ENCODE results near the gene AMOTL1.
A peak's percentile ranks its signal among the peaks of the same experiment; 100 is the strongest.

The AMOTL1 gene, protein sequence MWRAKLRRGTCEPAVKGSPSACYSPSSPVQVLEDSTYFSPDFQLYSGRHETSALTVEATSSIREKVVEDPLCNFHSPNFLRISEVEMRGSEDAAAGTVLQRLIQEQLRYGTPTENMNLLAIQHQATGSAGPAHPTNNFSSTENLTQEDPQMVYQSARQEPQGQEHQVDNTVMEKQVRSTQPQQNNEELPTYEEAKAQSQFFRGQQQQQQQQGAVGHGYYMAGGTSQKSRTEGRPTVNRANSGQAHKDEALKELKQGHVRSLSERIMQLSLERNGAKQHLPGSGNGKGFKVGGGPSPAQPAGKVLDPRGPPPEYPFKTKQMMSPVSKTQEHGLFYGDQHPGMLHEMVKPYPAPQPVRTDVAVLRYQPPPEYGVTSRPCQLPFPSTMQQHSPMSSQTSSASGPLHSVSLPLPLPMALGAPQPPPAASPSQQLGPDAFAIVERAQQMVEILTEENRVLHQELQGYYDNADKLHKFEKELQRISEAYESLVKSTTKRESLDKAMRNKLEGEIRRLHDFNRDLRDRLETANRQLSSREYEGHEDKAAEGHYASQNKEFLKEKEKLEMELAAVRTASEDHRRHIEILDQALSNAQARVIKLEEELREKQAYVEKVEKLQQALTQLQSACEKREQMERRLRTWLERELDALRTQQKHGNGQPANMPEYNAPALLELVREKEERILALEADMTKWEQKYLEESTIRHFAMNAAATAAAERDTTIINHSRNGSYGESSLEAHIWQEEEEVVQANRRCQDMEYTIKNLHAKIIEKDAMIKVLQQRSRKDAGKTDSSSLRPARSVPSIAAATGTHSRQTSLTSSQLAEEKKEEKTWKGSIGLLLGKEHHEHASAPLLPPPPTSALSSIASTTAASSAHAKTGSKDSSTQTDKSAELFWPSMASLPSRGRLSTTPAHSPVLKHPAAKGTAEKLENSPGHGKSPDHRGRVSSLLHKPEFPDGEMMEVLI

DNA sequence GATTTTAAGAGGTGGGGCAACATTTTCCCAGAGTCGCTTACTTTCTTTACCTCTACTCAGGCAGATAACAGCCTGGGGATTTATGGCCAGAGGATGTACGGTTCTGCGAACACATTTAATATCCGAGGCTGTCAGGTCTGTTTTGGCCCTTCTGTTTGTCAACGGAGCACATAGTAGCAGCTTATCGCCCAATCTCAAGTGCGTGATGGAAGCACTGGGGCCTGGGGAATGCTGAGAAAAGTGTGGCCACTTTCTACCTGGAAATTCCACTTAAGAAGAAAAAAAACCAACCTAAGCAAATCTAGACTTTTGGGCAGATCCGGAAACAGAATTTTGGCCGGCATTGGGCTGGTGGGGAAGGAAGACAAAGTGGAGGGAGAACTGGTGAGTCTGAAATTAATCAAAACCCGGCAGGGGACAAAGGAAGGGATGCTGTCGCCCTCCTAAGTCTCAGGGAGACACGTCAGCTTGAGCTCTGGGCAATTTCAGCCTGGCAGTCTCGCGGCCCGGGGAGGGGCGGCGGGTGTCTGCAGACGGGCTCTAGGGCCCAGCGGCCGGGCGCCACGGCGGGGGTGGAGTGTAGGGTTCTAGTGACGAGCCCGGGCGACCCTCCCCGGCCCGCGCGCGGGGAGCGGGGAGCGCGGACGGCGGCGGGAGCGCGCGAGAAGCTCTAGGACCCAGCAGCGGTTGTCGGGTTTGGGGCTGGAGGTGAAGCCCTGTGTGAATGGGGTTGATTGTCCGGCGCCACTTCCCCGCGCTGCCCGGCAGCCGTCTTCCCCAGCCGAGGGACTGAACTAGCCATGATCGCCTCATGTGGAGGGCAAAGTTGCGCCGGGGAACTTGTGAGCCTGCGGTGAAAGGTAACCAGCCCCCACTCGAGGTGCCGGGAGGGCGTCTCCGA, at the start of gene AMOTL1:
Gene AMOTL1 (plus strand): TSS at position 656 of the 901 bp plus-strand sequence. CDS start 156 bp downstream, at position 812.
- DNase-seq: peak; percentile 39 to 52

DNA sequence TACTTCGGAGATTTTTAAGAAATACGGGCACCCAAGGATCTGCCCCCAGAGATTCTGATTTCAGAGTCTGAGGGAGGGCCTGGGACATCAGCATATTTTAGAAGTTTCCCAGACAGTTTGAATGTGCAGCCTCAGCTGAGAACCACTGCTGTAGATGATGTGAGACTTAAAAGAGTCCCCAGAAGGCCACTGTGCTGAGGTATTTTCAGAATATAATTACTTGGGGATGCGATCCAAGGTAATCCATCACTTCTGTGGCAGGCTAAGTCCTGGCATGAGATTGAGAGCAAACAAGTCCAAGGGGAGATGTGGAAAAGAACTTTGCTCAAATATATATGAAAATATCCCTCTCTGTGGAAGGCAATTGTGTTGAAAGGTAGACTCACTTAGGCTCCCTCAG, 48.3 kb upstream of the AMOTL1 start:
- no peak for DNase-seq

DNA sequence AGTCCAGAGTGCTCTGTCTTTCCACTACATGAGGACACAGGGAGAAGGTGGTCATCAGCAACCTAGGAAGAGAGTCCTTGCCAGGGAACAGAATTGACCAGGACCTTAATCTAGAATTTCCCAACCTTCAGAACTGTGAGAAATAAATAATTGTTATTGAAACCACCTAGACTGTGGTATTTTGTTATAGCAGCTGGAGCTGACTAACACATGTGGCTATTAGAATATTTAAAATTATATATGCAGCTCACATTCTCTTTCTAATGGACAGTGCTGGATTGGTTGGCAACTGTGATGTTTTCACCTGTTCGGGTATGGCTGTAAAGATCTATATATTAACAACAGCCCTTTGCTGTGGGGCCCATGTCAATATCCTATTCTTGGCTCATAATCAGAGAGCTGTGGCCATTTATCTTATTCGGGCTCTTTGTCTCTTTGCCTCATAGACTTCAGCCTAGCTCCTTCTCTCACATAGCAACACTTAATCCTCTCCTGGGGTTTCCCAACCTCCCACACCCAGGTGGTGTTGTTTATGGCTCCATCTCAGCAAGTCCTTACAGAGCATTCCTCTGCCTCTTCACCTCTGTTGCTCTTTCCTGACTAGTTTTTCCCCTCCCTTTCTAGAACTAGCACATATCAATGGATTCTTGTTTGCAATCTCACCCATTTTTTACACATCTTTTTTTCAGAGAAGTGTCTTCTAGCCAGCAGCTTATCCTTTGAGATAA, 46.4 kb upstream of the AMOTL1 start:
- no peak for DNase-seq

DNA sequence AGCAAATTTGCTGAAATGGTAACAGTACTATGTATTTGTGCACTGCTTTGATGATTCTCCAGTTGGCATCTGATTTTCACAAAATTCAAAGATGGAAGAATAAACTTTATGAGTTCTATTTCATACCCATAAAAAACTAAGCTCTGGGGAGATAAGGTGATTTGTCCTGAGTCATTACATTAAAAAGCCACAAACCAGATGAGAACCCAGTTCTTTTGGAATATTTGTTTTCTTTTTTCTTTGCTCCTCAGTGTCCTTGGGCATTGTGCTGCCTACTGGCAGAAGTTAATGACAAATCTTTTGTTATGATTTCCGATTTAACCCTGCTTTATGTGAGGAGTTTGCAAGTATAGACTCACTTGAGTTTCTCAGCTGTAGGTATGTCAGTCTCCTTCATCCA, 45.4 kb upstream of the AMOTL1 start:
- no peak for DNase-seq

DNA sequence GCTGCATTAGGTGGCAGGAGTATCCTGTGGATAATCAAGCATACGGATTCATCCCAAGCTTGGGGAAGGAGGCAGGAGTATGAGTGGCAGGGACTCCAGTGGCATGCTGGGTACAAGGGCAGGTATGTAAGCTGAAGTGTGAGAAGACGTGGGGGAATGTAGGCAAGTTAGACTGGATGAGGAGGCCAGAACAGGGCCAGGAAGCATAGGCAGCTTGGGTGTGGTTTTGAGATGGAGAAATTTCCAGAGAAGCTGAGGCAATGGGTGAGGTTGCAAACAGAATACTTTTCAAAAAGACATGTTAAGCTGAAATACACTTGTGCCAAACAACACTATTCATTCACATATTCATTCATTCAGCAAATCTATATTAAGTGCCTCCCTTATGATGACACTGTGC, 43.1 kb upstream of the AMOTL1 start:
- DNase-seq: no peak

DNA sequence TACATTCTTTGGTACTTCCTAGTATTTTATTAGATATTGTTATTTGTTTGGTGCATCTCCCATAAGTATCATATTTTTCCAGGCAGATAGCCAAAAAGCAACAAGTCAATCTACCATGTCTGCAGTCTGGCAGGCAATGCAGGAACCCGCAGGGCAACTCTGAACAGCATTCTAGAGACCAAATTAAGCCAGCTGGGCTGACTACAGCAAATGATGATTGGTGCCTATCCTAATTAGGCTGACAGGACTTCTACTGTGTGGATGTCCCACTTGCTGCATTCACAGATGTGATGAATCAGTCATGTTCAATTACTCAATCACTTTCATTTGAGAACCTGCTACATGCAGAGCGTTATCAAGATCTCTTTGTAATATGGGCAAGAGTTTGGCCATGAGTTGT, 40.3 kb upstream of the AMOTL1 start:
- no peak for DNase-seq

DNA sequence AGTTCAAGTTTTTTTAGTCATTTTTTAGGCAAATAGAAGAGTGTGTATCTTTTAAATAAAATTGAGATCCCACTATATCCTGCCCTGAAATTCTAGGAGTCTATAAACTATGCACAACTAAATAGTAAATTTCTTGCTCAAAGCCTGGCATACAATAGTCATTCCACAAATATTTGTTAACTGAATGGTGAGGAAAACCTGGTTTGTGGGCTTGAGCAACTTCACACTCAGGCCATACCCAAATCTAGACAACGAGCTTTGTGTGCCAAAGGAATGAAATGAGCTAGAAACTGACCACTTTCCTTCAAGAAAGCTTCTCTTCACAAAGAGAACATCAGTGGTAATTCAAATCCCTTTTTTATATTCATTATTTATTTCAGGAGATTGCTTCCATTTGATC, 39.6 kb upstream of the AMOTL1 start:
- no peak for DNase-seq

DNA sequence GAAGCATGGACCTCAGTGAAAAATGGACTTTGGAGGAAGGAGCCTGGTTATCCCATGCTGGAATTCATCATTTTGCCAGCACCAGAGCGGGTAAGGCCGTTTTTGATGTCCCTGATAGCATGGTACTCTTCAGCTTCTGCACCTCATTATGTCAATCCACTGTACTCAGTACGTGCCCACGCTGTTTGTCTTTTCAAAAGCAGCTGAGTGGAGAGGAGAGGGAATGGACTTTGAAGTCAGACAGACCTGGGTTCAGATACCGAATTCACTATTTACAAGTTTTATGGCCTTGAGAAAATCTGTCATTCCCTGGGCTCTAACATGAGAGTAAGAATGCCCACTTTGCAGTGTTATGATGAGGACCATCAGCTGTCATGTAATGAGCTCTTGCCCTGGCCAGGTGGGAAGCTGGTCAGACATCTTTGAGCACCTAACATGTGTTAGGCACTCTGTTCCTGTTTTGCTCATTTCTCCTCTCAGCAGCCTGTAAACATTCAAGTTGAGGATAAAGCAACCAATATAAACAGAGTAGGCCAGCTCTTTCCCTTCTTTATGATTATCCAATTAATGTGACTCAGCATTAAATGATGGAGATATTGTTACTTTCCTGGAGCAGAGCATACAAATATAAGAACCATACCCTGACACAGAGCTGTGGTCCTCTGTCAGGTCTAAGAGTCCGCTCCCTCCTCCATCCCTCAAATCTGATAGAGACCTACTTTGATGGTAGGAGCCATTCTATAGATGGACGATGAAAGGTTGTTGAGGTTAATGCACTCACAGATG, 39.0 kb upstream of the AMOTL1 start:
- DNase-seq: no peak

DNA sequence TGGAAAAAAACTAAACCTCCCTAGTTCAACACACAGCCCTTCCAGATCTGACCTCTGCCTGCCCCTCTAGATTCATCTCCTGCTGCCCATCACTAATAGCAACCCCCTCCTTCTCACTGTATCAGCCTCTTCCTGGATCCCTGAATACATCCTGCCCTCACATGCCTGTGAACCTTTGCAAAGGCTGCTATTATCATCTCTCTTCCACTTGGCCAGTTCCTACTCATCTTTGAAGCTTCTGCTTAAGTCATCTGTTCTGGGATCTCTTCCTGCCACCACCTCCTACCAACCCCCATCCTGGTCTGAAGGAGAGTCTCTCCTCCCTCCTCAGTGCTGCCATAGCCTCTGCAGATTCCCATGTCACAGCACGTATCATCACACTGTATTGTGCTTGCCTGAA, 38.0 kb upstream of the AMOTL1 start:
- DNase-seq: no peak

DNA sequence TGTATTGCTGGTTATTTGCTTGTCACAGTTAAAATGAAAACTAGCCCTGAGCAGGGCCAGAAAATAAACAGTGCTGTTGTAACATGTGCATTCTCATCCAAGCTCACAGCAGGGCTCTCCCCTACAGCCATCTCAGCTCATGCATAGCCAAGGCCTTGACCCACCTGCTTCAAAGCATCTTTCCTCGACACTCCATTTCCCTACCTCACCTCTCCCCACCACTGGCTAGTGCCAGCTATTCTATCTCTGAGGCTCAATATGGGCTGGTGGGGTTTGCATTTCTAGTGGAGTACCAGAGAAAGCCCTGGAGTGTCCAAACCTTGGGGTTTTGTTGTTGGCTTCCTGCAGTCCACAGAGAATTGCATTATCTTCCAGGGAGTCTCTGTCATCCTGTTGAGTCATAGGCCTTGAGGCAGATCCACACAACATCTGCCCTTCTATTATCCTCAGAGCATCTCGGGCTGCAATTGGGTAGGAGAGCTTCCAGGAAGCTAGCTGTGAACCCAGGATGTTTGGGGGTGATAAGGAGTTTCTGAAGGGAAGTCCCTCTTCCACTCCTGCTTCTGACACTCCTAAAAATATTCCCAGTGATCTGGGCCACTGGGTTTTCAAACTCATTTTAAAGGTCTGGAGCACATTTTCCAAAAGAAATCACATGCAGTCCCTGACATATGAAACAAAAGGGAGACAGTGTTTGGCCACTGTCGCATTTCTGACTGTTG, 36.1 kb upstream of the AMOTL1 start:
- no peak for DNase-seq

DNA sequence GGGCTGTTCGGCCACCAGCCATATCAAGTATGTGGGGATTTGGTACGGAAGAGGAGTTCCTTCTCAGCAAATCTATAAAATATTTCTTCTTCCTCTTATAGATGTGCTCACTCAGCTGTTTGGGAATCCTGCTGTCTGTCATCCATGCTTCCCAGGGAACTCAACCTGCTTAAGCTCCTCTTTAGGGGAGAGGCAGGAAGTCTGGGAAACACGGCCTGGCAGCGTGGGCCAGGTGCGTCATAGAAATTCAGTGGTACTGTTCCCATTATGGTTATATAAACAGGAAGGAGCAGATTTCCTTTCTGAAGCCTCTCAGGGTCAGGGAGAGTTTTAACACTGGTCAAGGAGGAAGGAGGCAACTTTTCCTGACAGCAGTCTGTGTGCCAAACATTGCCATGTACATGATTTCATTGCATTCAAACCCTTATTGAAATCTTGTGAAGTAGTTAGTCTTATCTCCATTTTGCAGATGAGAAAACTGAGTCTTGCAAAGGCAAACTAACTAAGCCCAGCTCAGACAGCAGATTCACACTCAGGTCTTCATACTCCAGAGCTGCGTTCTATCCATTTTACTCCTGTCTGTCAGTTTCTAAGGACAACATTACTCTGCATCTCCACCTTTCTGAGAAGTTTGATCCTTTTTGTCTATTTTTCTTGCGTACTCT, 35.4 kb upstream of the AMOTL1 start:
- DNase-seq: no peak

DNA sequence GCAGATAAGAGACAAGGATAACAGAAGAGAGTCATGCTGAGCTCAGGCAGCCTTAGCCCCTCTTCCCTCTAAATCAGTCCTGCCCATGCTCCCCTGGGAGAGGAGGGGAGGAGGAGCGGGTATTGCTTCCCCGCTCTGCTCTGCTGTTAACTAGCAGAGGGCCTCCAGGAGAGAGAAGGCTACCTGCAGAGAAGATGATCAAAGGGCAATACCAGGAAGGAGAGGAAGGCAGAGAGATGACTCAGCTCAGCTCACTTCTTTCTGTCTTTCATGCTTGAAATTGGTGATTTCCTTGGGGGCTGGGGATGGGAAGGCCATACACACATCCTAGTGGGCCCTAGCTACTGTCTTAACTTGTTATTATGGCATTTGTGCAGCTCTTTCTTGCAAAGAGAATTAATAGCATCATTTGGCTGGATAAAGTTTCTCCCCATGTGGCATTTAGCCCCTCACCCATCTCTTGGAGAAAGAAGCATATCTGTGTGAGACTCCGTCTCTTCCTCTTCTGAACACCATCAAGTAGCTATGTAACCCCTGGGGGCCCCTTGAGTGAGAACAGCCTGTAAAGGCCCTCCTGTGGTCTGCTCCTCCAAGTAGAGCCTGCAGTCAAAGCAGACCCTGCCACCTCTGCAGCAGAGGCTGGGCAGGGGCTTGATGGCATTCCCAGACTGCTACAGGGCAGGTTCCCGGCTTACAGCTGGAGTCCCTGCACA, 33.4 kb upstream of the AMOTL1 start:
- DNase-seq: no peak

DNA sequence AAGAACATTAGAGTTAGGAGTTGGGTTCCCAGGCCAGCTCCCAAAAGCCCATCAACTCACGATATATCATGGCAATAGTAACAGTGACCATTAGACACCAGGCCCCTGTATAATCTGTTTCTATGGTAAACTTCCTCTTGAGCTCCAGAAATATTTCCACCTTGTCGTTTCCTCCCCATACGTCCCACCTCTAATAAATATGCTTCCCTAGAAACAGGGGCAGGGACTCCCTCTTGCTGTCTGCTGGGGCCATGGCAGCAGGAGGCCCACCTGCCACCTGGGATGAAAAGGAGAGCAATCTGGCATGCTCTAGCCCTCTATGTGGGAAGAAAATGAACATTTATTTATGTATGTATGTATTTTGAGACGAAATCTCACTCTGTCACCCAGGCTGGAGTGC, 32.2 kb upstream of the AMOTL1 start:
- no peak for DNase-seq

DNA sequence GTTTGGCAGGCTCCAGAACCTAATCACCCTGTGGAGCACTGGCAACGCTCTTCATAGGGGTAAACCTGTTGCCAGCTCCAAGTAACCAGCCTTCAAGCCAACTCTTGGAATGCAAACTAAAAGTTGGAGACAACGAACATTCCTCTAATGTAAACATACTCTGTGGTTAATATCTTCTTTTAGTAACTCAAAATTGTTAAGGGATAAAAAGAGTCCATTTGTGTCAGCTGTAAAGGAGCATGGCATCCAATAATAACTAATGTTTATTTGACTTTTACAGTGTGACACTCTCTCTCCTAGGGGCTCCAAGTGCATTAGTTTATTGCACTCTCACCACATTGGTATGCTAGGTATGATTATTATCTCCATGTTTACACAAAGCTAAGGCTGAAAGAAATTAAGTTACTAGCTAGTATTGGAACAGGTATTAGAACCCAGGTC, 31.0 kb upstream of the AMOTL1 start:
- DNase-seq: no peak

DNA sequence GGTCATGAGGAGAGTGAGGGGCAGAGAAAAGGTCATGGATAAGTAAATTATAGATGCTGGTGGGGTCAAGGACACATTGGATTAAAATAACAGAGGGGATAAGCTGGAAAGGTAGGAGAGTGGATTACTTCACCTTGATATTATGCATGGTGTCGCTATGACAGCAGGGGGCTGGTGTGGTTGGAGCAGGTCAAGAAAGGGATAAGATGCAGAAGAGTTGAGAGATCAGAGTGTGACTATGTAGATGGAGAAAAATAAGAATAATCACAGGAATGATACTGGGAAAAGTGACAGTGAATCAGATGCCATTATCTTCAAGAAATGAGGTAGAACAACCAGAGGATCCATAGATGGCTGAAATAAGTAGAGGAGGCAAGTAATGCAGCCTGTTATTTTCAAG, 29.4 kb upstream of the AMOTL1 start:
- DNase-seq: no peak

DNA sequence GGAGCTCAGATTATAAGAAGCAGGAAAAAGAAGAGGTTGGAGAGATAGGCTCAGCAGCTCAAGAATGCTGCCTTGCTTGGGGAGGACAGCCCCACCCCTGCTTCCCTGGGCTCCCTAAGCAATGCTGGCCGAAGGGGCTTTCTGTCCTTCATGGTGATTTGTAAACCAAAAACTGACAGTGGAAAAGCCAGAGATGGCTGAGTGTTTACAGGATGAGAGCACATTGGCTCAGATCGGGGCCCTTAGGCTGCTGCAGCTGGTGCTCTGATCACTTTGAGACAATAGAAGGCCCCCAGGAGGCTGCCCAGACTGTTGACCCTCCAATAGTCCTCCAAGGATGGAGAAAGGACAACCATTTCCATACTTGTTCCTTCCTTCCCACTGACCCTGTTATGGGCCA, 28.8 kb upstream of the AMOTL1 start:
- DNase-seq: no peak

DNA sequence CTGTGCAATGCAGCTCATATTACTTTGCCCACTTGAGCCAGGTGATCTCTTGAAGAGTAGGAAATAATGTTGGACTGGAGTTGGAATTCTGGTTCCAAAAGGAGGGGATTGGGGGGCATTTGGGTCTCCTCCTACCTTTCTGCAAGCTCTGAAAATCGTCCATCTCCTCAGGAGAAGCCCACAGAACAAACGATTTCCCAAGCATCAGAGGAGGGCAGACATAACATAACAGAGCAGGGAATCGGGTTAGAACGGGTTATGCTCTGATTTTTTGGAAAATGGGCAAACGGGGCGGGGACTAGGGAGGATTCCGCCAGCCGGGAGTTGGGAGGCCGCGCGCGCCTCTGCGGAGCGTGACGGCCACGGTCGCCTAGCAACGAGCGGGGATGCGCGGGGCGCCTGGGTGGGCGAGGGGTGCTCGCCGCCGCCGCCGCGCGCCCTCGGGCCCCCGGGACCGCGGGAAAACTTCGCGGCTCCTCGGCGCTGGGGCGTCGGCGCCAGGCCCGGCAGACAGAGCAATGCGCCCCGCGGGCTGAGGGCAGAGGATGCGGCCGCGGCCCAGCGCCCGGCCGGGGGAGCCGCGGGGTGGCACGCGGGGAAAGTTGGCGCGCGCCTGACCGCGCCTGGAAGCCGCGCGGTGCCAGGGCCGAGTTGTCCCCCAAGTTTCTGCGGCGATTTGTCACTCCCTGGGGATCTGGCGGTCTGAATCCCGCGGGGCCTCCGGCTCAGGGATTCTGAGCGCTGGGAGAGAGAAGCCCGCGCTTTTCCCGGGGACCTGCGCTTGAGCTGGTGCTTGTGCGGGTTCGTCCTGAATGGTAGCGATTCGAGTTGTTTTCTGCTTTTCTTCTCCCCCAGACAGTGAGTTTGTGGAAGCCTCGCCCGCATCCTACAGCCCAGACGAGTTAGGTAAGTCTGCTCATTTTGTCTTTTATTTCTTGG, 27.8 kb upstream of the AMOTL1 start:
- peak; percentile 17 to 22 for DNase-seq

All from activated T-cell treated with anti-CD3 and anti-CD28 coated beads, Interleukin-2, amount 50 U/mL, for 48 hours (primary cell).